ENCODE measurements around the gene SUSD1. TPM values are rescaled to one million over a fixed set of nuclear protein-coding genes. Genes with fewer than 3 reads are reported as not detected.

Gene SUSD1
- total RNA-seq, 1 experiment from 2014 or later = 20.3 TPM

Other genes starting within 250 kb of the SUSD1 start
- 30.6 and 33.2 TPM in 2 replicates for gene PTBP3, start 158.3 kb upstream of the SUSD1 start, total RNA-seq (2014; rRNA removed; shearing (Covaris generic); ENCODE audit: low replicate concordance)
- 15.3 and 30.7 TPM in 2 replicates for gene HSDL2, start 204.8 kb upstream of the SUSD1 start, total RNA-seq (2014; rRNA removed; shearing (Covaris generic); ENCODE audit: low replicate concordance)

All from Caki2 (cell line).